B cell (primary cell): ENCODE measurements around the gene MAFF. TPM values are rescaled to one million over a fixed set of nuclear protein-coding genes. Genes with fewer than 3 reads are reported as not detected.

ENCODE experiments used
- ATAC-seq: fragments of 200-7000 bp; cut with Tn5 transposase; one replicate; pipeline ENCODE4 v1.10.0; 2021; ENCODE audit warnings: low read depth, mild to moderate bottlenecking, moderate number of reproducible peaks, moderate library complexity
- CTCF ChIA-PET: fragments of 350-600 bp; sonication (Branson Sonifier 250); formaldehyde crosslinking; loops from one replicate; lab custom pipeline; 2021; ENCODE audit warnings: antibody characterized with exemption, inconsistent platforms; lab: Charles Lee
- POLR2A ChIA-PET: fragments of 350-600 bp; sonication (Branson Sonifier 250); formaldehyde crosslinking; loops from one replicate; lab custom pipeline; 2021; ENCODE audit warnings: antibody characterized with exemption; lab: Charles Lee
- DNase-seq: peaks from one replicate; pipeline ENCODE4 v3.0.0; 2013
- H2AFZ ChIP-seq: 2 replicates; pipeline ENCODE4 v1.6.1; 2012; ENCODE audit warnings: mild to moderate bottlenecking, low read depth, low read length; ENCODE audit not compliant: insufficient read depth, poor library complexity, severe bottlenecking
- H3K27ac ChIP-seq, 2 donors: 1 replicate in 1 of 2; 2 replicates in 1 of 2; pipeline ENCODE4 v1.5.1; 2012 to 2013; ENCODE audit warnings: low read length in 2 of 2, mild to moderate bottlenecking in 2 of 2, moderate library complexity in 1 of 2
- H3K27me3 ChIP-seq, 4 experiments: fragments of 200-600 bp in 1 of 4; sonication (generic) in 1 of 4; replicated peaks in 1 of 4; 1 replicate in 2 of 4; 2 replicates in 2 of 4; pipeline versions ENCODE4 v1.6.1 to v1.7.0; 2013 to 2016; ENCODE audit warnings: low read length in 3 of 4, mild to moderate bottlenecking in 2 of 4, mixed read lengths in 1 of 4, moderate library complexity in 1 of 4; ENCODE audit not compliant: insufficient read depth in 4 of 4, control insufficient read depth in 3 of 4; ENCODE audit errors: control extremely low read depth in 1 of 4
- H3K36me3 ChIP-seq, 2 experiments: replicated peaks in 1 of 2; 1 replicate in 1 of 2; 2 replicates in 1 of 2; pipeline versions ENCODE4 v1.6.1 to v1.7.1; 2013; ENCODE audit warnings: low read length in 1 of 2; ENCODE audit not compliant: insufficient read depth in 2 of 2, control insufficient read depth in 1 of 2; ENCODE audit errors: control extremely low read depth in 1 of 2, extremely low read depth in 1 of 2
- H3K4me1 ChIP-seq, 2 donors: fragments of 200-600 bp in 1 of 2; sonication (generic) in 1 of 2; 1 replicate in 1 of 2; 2 replicates in 1 of 2; pipeline versions ENCODE4 v1.5.1 to v1.6.1; 2013 to 2017; ENCODE audit warnings: low read length in 2 of 2; ENCODE audit not compliant: control insufficient read depth in 2 of 2, insufficient read depth in 2 of 2
- H3K4me2 ChIP-seq: replicated peaks from 2 replicates; pipeline ENCODE3; 2012; ENCODE audit warnings: mild to moderate bottlenecking, low read depth, low read length; ENCODE audit not compliant: poor library complexity, severe bottlenecking
- H3K4me3 ChIP-seq, 5 experiments: fragments of 200-600 bp in 1 of 5; sonication (generic) in 1 of 5; 1 replicate in 3 of 5; 2 replicates in 2 of 5; pipeline versions ENCODE4 v1.5.1 to v1.7.0; 2011 to 2016; ENCODE audit warnings: low read length in 4 of 5, mild to moderate bottlenecking in 4 of 5, low read depth in 2 of 5, control low read depth in 1 of 5, moderate library complexity in 1 of 5; ENCODE audit not compliant: insufficient read depth in 1 of 5; ENCODE audit errors: control extremely low read depth in 1 of 5, extremely low read depth in 1 of 5
- H3K79me2 ChIP-seq: fragments of 200-600 bp; sonication (generic); one replicate; pipeline ENCODE4 v1.6.0; 2016; ENCODE audit warnings: low read length; ENCODE audit not compliant: control insufficient read depth, insufficient read depth
- H3K9ac ChIP-seq: fragments of 200-600 bp; sonication (generic); 2 replicates; pipeline ENCODE4 v1.6.1; 2017; ENCODE audit warnings: mild to moderate bottlenecking, low read length, moderate library complexity
- H3K9me3 ChIP-seq, 3 donors: one replicate each; pipeline versions ENCODE4 v1.6.1 to v1.7.1; 2013; ENCODE audit warnings: low read length in 2 of 3; ENCODE audit not compliant: control insufficient read depth in 2 of 3, insufficient read depth in 1 of 3; ENCODE audit errors: control extremely low read depth in 1 of 3
- H4K20me1 ChIP-seq: 2 replicates; pipeline ENCODE4 v1.6.0; 2012; ENCODE audit warnings: mild to moderate bottlenecking, low read length; ENCODE audit not compliant: insufficient read depth, control insufficient read depth, poor library complexity, severe bottlenecking
- H3K27ac Mint-ChIP-seq: one replicate; pipeline ENCODE4 v1.8.0; 2021; ENCODE audit warnings: mixed read lengths
- H3K27me3 Mint-ChIP-seq: one replicate; pipeline ENCODE4 v1.8.0; 2021; ENCODE audit warnings: mixed read lengths
- H3K4me1 Mint-ChIP-seq: one replicate; pipeline ENCODE4 v1.8.0; 2021; ENCODE audit warnings: mixed read lengths
- H3K4me3 Mint-ChIP-seq: one replicate; pipeline ENCODE4 v1.8.0; 2021; ENCODE audit warnings: mixed read lengths
- H3K9me3 Mint-ChIP-seq: one replicate; pipeline ENCODE4 v1.8.0; 2022; ENCODE audit warnings: mixed read lengths; ENCODE audit not compliant: insufficient read depth
- CTCF ChIP-seq: fragments of 200-600 bp; IDR thresholded peaks from one replicate; pipeline ENCODE4 v1.8.0; 2022; ENCODE audit warnings: antibody characterized with exemption, mild to moderate bottlenecking
- EZH2 ChIP-seq: IDR thresholded peaks from 2 replicates; pipeline ENCODE4 v1.6.1; 2012; ENCODE audit warnings: borderline replicate concordance, low read depth, mild to moderate bottlenecking, moderate library complexity, low read length; ENCODE audit not compliant: insufficient read depth, poor library complexity, severe bottlenecking
- WGBS: methylation state at CpG from one replicate; pipeline ENCODE4 v1.1.5; 2013; ENCODE audit warnings: missing lambda C conversion rate; ENCODE audit not compliant: insufficient coverage; 5-methylcytosine and 5-hydroxymethylcytosine counted together
- intact Hi-C: fragments of 100-400 bp; cut with micrococcal nuclease; formaldehyde crosslinking; loops from one replicate; pipeline ENCODE4 v1.10.0; 2022
- polyA plus RNA-seq: library from polyadenylated mRNA; depleted of rRNA; stranded (reverse); fragments of >200 nt; gene quantifications from 2 replicates; pipeline ENCODE4 v1.2.3, GENCODE V29; 2012
- total RNA-seq, 2 donors: library from RNA; stranded (reverse); fragments of 120-200 nt in 1 of 2; gene quantifications; 1 replicate in 1 of 2; 2 replicates in 1 of 2; pipeline versions ENCODE4 v1.2.3 to v1.2.4, GENCODE V29; 2013 to 2022

MAFF gene
- total and polyA plus RNA-seq, 2 donors (not counting 1 experiment from before 2014, with no cell fraction given): 5.3 to 18.0 TPM

GRCh38 chr22:38165922-38166593 is 35.7 kb upstream of the MAFF start:
- no peak for ATAC-seq
- H3K4me3 ChIP-seq: no peak overlapping the region
- H3K9me3 ChIP-seq: no peaks in the 10 kb centered on the region
- intact Hi-C loops: no loop called here
- WGBS: 97% methylated on average over 11 of the region's 13 CpGs
- peaks cover 21 to 23% of the 10 kb centered on the region in 2 donors for H3K4me1 ChIP-seq
- Mint-ChIP-seq H3K27ac (no peak overlapping the region), H3K27me3 (no peaks in the 10 kb centered on the region), H3K4me1 (peaks cover 24% of the 10 kb centered on the region), H3K4me3 (no peak overlapping the region), H3K9me3 (no peaks in the 10 kb centered on the region)
- H3K9ac ChIP-seq: no peak overlapping the region
- TF ChIP-seq CTCF (no peak), EZH2 (no peak)
- no peak overlapping the region for H3K4me2 ChIP-seq
- peaks cover 18% of the 10 kb centered on the region for H3K79me2 ChIP-seq
- no peaks in the 10 kb centered on the region for H3K27me3 ChIP-seq
- DNase-seq: no peak
- ChIA-PET CTCF (no interaction called here), POLR2A (interaction anchor here (0.6 kb wide), 1 partner anchor 11 kb away, joined by 3 read pairs; no protein-coding TSS in a partner anchor)
- H2AFZ ChIP-seq: no peak overlapping the region
- no peaks in the 10 kb centered on the region for H4K20me1 ChIP-seq
- H3K36me3 ChIP-seq: peaks cover 0 to 21% of the 10 kb centered on the region in 2 experiments
- no peak overlapping the region for H3K27ac ChIP-seq

- Histone ChIP-seq H3K9ac (no peak overlapping the region), H3K36me3 (peaks cover 0 to 21% of the 10 kb centered on the region in 2 experiments), H3K4me3 (no peak overlapping the region), H3K4me2 (no peak overlapping the region), H2AFZ (no peak overlapping the region), H4K20me1 (peaks cover 5% of the 10 kb centered on the region), H3K27ac (no peak overlapping the region), H3K79me2 (peaks cover 29% of the 10 kb centered on the region), H3K4me1 (peaks cover 3 to 4% of the 10 kb centered on the region in 2 donors), H3K9me3 (no peaks in the 10 kb centered on the region), H3K27me3 (no peaks in the 10 kb centered on the region)
- no peaks in the 10 kb centered on the region for H3K27me3 Mint-ChIP-seq
- WGBS: 97% methylated on average over 6 of the region's 7 CpGs
- DNase-seq: no peak
- ATAC-seq: no peak
- no peak for TF ChIP-seq CTCF
- no peak for TF ChIP-seq EZH2
- intact Hi-C loops: no loop called here
- peaks cover 9% of the 10 kb centered on the region for H3K4me1 Mint-ChIP-seq
- no peaks in the 10 kb centered on the region for H3K9me3 Mint-ChIP-seq
- ChIA-PET CTCF (no interaction called here), POLR2A (interaction anchor here (0.6 kb wide), 1 partner anchor 27 kb away, joined by 9 read pairs; no protein-coding TSS in a partner anchor)
- H3K4me3 Mint-ChIP-seq: no peak overlapping the region
- H3K27ac Mint-ChIP-seq: no peak overlapping the region
Observed at GRCh38 chr22:38167988-38168407, 33.8 kb upstream of the MAFF start.
